K562 (cell line): ENCODE data around the gene AAMP. TPM values are rescaled to one million over a fixed set of nuclear protein-coding genes. Genes with fewer than 3 reads are reported as not detected.

Source experiments
- ATAC-seq: fragments of 200-7000 bp; cut with Tn5 transposase; 3 replicates; pipeline ENCODE4 v1.9.1; 2020; ENCODE audit warnings: moderate library complexity
- BruUV-seq: library from RNA; stranded (reverse); fragments of 400-500 nt; replicated peaks from 2 replicates; lab custom pipeline; 2021; lab: Mats Ljungman, UMichigan
- CTCF ChIA-PET: fragments of 300-600 bp; formaldehyde crosslinking; extraction: SDS; loops from one replicate; lab custom pipeline; 2021; ENCODE audit warnings: low intra/inter-chr PET ratio; lab: Yijun Ruan, JAX
- POLR2A ChIA-PET: fragments of 300-600, 350-650 bp; sonication (Branson Sonifier 250); formaldehyde crosslinking; extraction: SDS; loops from one replicate; lab custom pipeline; 2021; ENCODE audit warnings: antibody characterized with exemption, inconsistent platforms; lab: Yijun Ruan, JAX
- DNase-seq, 4 experiments: peaks; one replicate each; pipeline versions ENCODE4 v3.0.0 to v3.0.0-alpha.2; 2011 to 2018; ENCODE audit warnings: low spot score in 3 of 4, mixed read lengths in 3 of 4; ENCODE audit errors: extremely low read depth in 1 of 4
- FAIRE-seq: peaks from 2 replicates; lab custom pipeline; 2011; peaks lifted over from hg19 to GRCh38; lab: Jason Lieb, UNC
- H2AFZ ChIP-seq: 2 replicates; pipeline ENCODE4 v1.6.0; 2011; ENCODE audit warnings: low read depth, low read length, control low read depth, inconsistent platforms
- H3K27ac ChIP-seq: fragments of 200-600 bp; 3 replicates; pipeline ENCODE4 v1.8.0; 2011; ENCODE audit warnings: low read depth, mild to moderate bottlenecking, control low read depth, inconsistent platforms, low read length, moderate library complexity, mixed read lengths; ENCODE audit errors: extremely low read depth
- H3K27me3 ChIP-seq, 2 experiments: fragments of 300-600 bp in 1 of 2; 2 replicates in 1 of 2; 3 replicates in 1 of 2; pipeline versions ENCODE4 v1.6.0 to v1.8.0; 2011; ENCODE audit warnings: inconsistent platforms in 2 of 2, low read length in 2 of 2, mild to moderate bottlenecking in 1 of 2, mixed read lengths in 1 of 2, moderate library complexity in 1 of 2; ENCODE audit not compliant: control insufficient read depth in 2 of 2, insufficient read depth in 2 of 2
- H3K36me3 ChIP-seq: fragments of 300-600 bp; 3 replicates; pipeline ENCODE4 v1.8.0; 2011; ENCODE audit warnings: mild to moderate bottlenecking, low read length, inconsistent platforms; ENCODE audit not compliant: control insufficient read depth, insufficient read depth
- H3K4me1 ChIP-seq, 2 experiments: fragments of 200-600 bp in 1 of 2; replicated peaks in 1 of 2; 2 replicates in 1 of 2; 3 replicates in 1 of 2; pipeline versions ENCODE4 v1.5.1 to v1.8.0; 2011; ENCODE audit warnings: inconsistent platforms in 2 of 2, low read length in 2 of 2, mild to moderate bottlenecking in 1 of 2, mixed read lengths in 1 of 2, moderate library complexity in 1 of 2; ENCODE audit not compliant: control insufficient read depth in 2 of 2, insufficient read depth in 2 of 2
- H3K4me2 ChIP-seq: 2 replicates; pipeline ENCODE4 v1.6.1; 2011; ENCODE audit warnings: low read length, control low read depth, inconsistent platforms, mixed read lengths; ENCODE audit not compliant: insufficient read depth
- H3K4me3 ChIP-seq: fragments of 200-600 bp; sonication (generic), shearing (Covaris generic); 2 replicates; pipeline ENCODE4 v1.5.1; 2016; ENCODE audit warnings: control low read depth, inconsistent platforms
- H3K79me2 ChIP-seq: fragments of 200-600 bp; 3 replicates; pipeline ENCODE4 v1.8.0; 2011; ENCODE audit warnings: low read length, inconsistent platforms; ENCODE audit not compliant: control insufficient read depth, insufficient read depth
- H3K9ac ChIP-seq, 2 experiments: 2 replicates each; pipeline versions ENCODE4 v1.6.0 to v1.6.1; 2011; ENCODE audit warnings: low read depth in 2 of 2, low read length in 2 of 2, control low read depth in 1 of 2, inconsistent platforms in 1 of 2, mild to moderate bottlenecking in 1 of 2, mixed read lengths in 1 of 2; ENCODE audit not compliant: insufficient read depth in 1 of 2
- H3K9me1 ChIP-seq: one replicate; pipeline ENCODE4 v1.6.0; 2011; ENCODE audit warnings: inconsistent platforms, mild to moderate bottlenecking, low read length, moderate library complexity; ENCODE audit not compliant: control insufficient read depth, insufficient read depth
- H3K9me3 ChIP-seq: replicated peaks from 2 replicates; pipeline ENCODE4 v1.5.1; 2011; ENCODE audit warnings: low read depth, low read length, inconsistent platforms; ENCODE audit not compliant: control insufficient read depth, insufficient read depth
- H4K20me1 ChIP-seq: replicated peaks from 2 replicates; pipeline ENCODE4 v1.6.1; 2011; ENCODE audit warnings: low read length, inconsistent platforms, mixed read lengths; ENCODE audit not compliant: control insufficient read depth, insufficient read depth
- HIVEP1 ChIP-seq: fragments of 250-450 bp; sonication (Bioruptor Pico); IDR thresholded peaks from 2 replicates; pipeline ENCODE4 v1.4.0; 2020; ENCODE audit warnings: mild to moderate bottlenecking
- HMG20B ChIP-seq: fragments of 250-450 bp; sonication (Bioruptor Pico); IDR thresholded peaks from 2 replicates; pipeline ENCODE4 v1.5.0; 2021; ENCODE audit warnings: mild to moderate bottlenecking
- MCM3 ChIP-seq: fragments of 450-650 bp; IDR thresholded peaks from 2 replicates; pipeline ENCODE4 v1.6.1; 2016
- MTF1 ChIP-seq: fragments of 250-450 bp; sonication (Bioruptor Pico); IDR thresholded peaks from 2 replicates; pipeline ENCODE4 v1.9.0; 2021; ENCODE audit warnings: moderate library complexity, mild to moderate bottlenecking, inconsistent platforms, borderline replicate concordance
- RB1 ChIP-seq: fragments of 450-650 bp; IDR thresholded peaks from 2 replicates; pipeline ENCODE4 v1.6.1; 2017; ENCODE audit warnings: low read depth, mild to moderate bottlenecking
- TOE1 ChIP-seq, 2 experiments: fragments of 450-650 bp in 1 of 2; sonication (generic) in 1 of 2; formaldehyde crosslinking in 1 of 2; IDR thresholded peaks; 2 replicates each; pipeline versions ENCODE4 v1.7.1 to v1.8.0; 2016 to 2022; ENCODE audit warnings: borderline replicate concordance in 2 of 2, mild to moderate bottlenecking in 2 of 2, antibody characterized with exemption in 1 of 2, inconsistent platforms in 1 of 2, low read depth in 1 of 2, missing genetic modification reagents in 1 of 2, moderate library complexity in 1 of 2
- ZNF3 ChIP-seq: fragments of 250-450 bp; sonication (Bioruptor Pico); IDR thresholded peaks from 2 replicates; pipeline ENCODE4 v1.5.0; 2021; ENCODE audit warnings: mild to moderate bottlenecking, moderate library complexity
- whole genome bisulfite sequencing: fragments of 100-300 bp; shearing (Covaris generic); methylation state at CpG from one replicate; pipeline ENCODE4 v1.1.6; 2016; ENCODE audit warnings: low coverage, mixed read lengths; ENCODE audit not compliant: insufficient coverage; ENCODE audit errors: missing lambda C conversion rate; 5-methylcytosine and 5-hydroxymethylcytosine counted together
- in situ Hi-C: fragments of 300-500 bp; cut with MboI; formaldehyde crosslinking; loops from 4 replicates; pipeline ENCODE4 v1.15.0; 2018; ENCODE audit warnings: inconsistent platforms, mixed read lengths
- intact Hi-C: fragments of 100-400 bp; cut with micrococcal nuclease; formaldehyde crosslinking; loops from 2 replicates; pipeline ENCODE4 v1.14.2; 2022
- polyA plus RNA-seq, 8 experiments: library from polyadenylated mRNA; depleted of rRNA in 4 of 8; stranded (reverse) in 5 of 8; unstranded in 3 of 8; fragments of >200 nt; fragmentation: Nextera tagmentation in 2 of 8; fragmentation: Illumina TruSeq in 1 of 8; extraction: Ambion mirVana in 2 of 8; extraction: Trizol in 1 of 8; gene quantifications; 2 replicates each; pipeline versions ENCODE4 v1.2.1 to v1.2.3, GENCODE V29; 2011 to 2014; ENCODE audit warnings: inconsistent platforms in 1 of 8, missing spikeins in 1 of 8
- total RNA-seq, 7 experiments: library from RNA; depleted of rRNA in 6 of 7; stranded (reverse); fragments of >200 nt in 6 of 7; fragmentation: Illumina TruSeq in 2 of 7; extraction: Trizol in 2 of 7; gene quantifications; 2 replicates each; pipeline versions ENCODE4 v1.2.1 to v1.2.3, GENCODE V29; 2011 to 2021; ENCODE audit warnings: low replicate concordance in 1 of 7
- TF ChIP-seq, protein P1 (sequence below): fragments of 450-650 bp; IDR thresholded peaks from 2 replicates; pipeline ENCODE4 v1.6.1; 2018; ENCODE audit warnings: mild to moderate bottlenecking, low read depth; ENCODE audit not compliant: partially characterized antibody

The AAMP gene
- total and polyA plus RNA-seq, 9 of the 15 experiments (the other 6 are each of a cell fraction or from before 2014, with no cell fraction given): 5.7 to 197 (median 94.1) TPM

DNA sequence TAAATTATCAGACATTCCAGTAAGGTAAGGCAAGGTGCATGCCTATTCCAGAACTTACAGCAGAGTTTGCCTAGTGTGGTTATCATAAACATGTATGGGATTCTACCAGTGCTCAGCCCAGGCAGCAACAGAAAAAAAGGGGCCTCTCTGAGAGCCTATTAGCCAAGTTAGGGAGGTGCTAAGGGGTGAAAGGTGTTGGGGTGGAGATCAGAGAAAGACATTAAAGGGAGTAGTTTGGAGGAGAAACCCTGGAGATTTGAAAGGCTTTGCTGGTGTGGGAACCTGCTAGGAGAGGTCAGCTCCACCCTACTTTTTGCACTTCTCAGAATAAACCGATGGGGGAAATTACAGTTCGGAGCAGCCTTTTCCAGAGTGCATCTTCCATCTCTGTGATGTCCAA lies 50.0 kb downstream of the AAMP start:
- Histone ChIP-seq H3K9me1 (no peaks in the 10 kb centered on the region), H3K79me2 (peaks cover 62% of the 10 kb centered on the region), H3K9ac (no peak overlapping the region), H3K9me3 (no peaks in the 10 kb centered on the region), H3K27ac (no peak overlapping the region), H2AFZ (no peak overlapping the region), H3K4me2 (no peak overlapping the region), H3K36me3 (peaks cover 32% of the 10 kb centered on the region; the same call in 2 of the 3 replicates)
- no TSS peak for BruUV-seq
- ATAC-seq: no peak
- CTCF ChIA-PET: no interaction called here
- intact Hi-C loops: no loop called here
- WGBS: 70% methylated on average over 2 of the region's 2 CpGs
- TF ChIP-seq MCM3 (no peak), HMG20B (CRISPR knock-in tag) (no peak), TOE1 (IDR thresholded peaks at IDR 0.05; ENCODE audit: borderline replicate concordance) (no peak), TOE1 (CRISPR knock-in tag; IDR thresholded peaks at IDR 0.05; ENCODE audit: borderline replicate concordance, low read depth) (no peak), MTF1 (no peak), ZNF3 (CRISPR knock-in tag) (no peak), HIVEP1 (CRISPR knock-in tag) (no peak), RB1 (no peak)
- TF ChIP-seq, protein P1, sequence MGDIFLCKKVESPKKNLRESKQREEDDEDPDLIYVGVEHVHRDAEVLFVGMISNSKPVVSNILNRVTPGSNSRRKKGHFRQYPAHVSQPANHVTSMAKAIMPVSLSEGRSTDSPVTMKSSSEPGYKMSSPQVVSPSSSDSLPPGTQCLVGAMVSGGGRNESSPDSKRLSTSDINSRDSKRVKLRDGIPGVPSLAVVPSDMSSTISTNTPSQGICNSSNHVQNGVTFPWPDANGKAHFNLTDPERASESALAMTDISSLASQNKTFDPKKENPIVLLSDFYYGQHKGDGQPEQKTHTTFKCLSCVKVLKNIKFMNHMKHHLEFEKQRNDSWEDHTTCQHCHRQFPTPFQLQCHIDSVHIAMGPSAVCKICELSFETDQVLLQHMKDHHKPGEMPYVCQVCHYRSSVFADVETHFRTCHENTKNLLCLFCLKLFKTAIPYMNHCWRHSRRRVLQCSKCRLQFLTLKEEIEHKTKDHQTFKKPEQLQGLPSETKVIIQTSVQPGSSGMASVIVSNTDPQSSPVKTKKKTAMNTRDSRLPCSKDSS: no peak
- TF ChIP-seq, all 486 proteins: peak for 0
- POLR2A ChIA-PET: interaction anchor here (0.6 to 0.8 kb wide), 2 partner anchors 36 to 38 kb away, joined by 3 to 6 read pairs; no protein-coding TSS in a partner anchor
- in situ Hi-C loops: no loop called here
- H4K20me1 ChIP-seq: peaks cover 13% of the 10 kb centered on the region; the same call in 1 of the 2 replicates
- no peaks in the 10 kb centered on the region for H3K27me3 ChIP-seq
- no peak overlapping the region for H3K4me3 ChIP-seq
- peaks cover 15 to 18% of the 10 kb centered on the region in 2 experiments for H3K4me1 ChIP-seq
- DNase-seq (no peak), FAIRE-seq (no peak)
